ENCODE data around the gene HELT.

DNA sequence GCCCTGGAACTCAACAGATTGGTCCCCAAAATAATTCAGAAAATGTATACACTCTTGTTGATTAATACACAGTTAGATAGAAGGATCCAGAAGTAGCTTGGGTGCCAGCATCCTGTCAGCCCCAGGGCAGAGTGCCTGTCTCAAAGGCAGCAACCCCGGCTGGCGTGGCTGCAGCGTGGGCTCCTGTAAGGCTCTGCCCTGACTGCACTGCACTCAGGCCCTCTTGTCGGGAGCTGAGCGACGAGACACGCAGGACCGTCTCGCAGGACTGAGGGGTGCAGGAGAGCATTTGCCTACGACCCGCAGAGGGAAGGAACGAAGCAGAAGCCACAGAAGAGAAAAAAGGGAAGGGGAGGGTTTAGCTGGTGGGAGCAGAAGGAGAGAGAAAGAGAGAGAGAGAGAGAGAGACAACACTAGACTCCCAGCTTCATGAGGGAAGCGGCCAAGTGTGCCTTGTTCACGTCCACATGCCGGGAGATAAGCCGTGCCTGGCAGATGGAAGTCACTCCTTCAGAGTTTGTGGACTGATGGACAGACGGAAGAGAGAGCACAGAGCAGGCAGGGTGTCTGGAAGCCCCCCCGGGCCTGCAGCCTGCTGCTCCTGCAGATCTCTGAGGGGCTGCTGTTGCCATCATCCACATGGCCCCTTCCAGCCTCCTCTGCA is 38.7 kb upstream of the HELT start:
- TF ChIP-seq, protein P1, sequence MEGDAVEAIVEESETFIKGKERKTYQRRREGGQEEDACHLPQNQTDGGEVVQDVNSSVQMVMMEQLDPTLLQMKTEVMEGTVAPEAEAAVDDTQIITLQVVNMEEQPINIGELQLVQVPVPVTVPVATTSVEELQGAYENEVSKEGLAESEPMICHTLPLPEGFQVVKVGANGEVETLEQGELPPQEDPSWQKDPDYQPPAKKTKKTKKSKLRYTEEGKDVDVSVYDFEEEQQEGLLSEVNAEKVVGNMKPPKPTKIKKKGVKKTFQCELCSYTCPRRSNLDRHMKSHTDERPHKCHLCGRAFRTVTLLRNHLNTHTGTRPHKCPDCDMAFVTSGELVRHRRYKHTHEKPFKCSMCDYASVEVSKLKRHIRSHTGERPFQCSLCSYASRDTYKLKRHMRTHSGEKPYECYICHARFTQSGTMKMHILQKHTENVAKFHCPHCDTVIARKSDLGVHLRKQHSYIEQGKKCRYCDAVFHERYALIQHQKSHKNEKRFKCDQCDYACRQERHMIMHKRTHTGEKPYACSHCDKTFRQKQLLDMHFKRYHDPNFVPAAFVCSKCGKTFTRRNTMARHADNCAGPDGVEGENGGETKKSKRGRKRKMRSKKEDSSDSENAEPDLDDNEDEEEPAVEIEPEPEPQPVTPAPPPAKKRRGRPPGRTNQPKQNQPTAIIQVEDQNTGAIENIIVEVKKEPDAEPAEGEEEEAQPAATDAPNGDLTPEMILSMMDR (IDR thresholded peaks at IDR 0.05; ENCODE audit: low read length), result no peak
- TF ChIP-seq EZH2 (optimal IDR thresholded peaks at IDR 0.05; ENCODE audit: low read depth, low read length), result no peak
